OCI-LY7 (cell line): Measurements from ENCODE around the gene FUZ. TPM values are rescaled to one million over a fixed set of nuclear protein-coding genes. Genes with fewer than 3 reads are reported as not detected.

Experiments used
- BruUV-seq: library from RNA; stranded (reverse); fragments of 400-500 nt; replicated peaks from 2 replicates; lab custom pipeline; 2021; lab: Mats Ljungman, UMichigan
- CTCF ChIA-PET: fragments of 300-600 bp; sonication (Branson Sonifier 250); formaldehyde crosslinking; loops from one replicate; lab custom pipeline; 2022; ENCODE audit warnings: antibody characterized with exemption; ENCODE audit not compliant: unreplicated experiment; lab: Charles Lee
- POLR2A ChIA-PET: fragments of 300-600 bp; sonication (Branson Sonifier 250); formaldehyde crosslinking; loops from one replicate; lab custom pipeline; 2022; ENCODE audit warnings: antibody characterized with exemption; lab: Charles Lee
- DNase-seq: peaks from one replicate; pipeline ENCODE4 v3.0.0-alpha.2; 2015; ENCODE audit warnings: low spot score
- H2AFZ ChIP-seq: fragments of 200-600 bp; sonication (generic), shearing (Covaris generic); 2 replicates; pipeline ENCODE4 v1.6.1; 2014; ENCODE audit warnings: mild to moderate bottlenecking, antibody characterized with exemption, low read length, moderate library complexity
- H3K27ac ChIP-seq: fragments of 200-600 bp; sonication (generic); 2 replicates; pipeline ENCODE4 v1.5.1; 2014; ENCODE audit warnings: mixed run types, low read depth, mild to moderate bottlenecking, moderate library complexity, low read length, inconsistent platforms; ENCODE audit not compliant: poor library complexity, severe bottlenecking
- H3K36me3 ChIP-seq: fragments of 200-600 bp; sonication (generic); 2 replicates; pipeline ENCODE4 v1.6.1; 2014; ENCODE audit warnings: mild to moderate bottlenecking, antibody characterized with exemption, low read length, moderate library complexity, mixed read lengths; ENCODE audit not compliant: insufficient read depth
- H3K4me1 ChIP-seq: fragments of 200-600 bp; sonication (generic); 2 replicates; pipeline ENCODE4 v1.5.1; 2014; ENCODE audit warnings: mild to moderate bottlenecking, low read length; ENCODE audit not compliant: insufficient read depth, poor library complexity, severe bottlenecking
- H3K4me2 ChIP-seq: fragments of 200-600 bp; sonication (generic); 2 replicates; pipeline ENCODE4 v1.6.1; 2014; ENCODE audit warnings: mild to moderate bottlenecking, low read length
- H3K4me3 ChIP-seq: fragments of 200-600 bp; sonication (generic); 2 replicates; pipeline ENCODE4 v1.5.1; 2014; ENCODE audit warnings: mild to moderate bottlenecking, low read depth, low read length; ENCODE audit not compliant: poor library complexity, severe bottlenecking
- H3K79me2 ChIP-seq: fragments of 200-600 bp; sonication (generic); 2 replicates; pipeline ENCODE4 v1.6.1; 2016; ENCODE audit warnings: low read depth, mild to moderate bottlenecking, low read length, moderate library complexity, mixed read lengths; ENCODE audit not compliant: insufficient read depth
- H3K9me2 ChIP-seq: fragments of 200-600 bp; sonication (generic); 2 replicates; pipeline ENCODE4 v1.6.1; 2016; ENCODE audit warnings: mild to moderate bottlenecking, low read length, mixed read lengths; ENCODE audit not compliant: insufficient read depth
- H3K9me3 ChIP-seq: fragments of 200-600 bp; sonication (generic); 2 replicates; pipeline ENCODE4 v1.6.1; 2014; ENCODE audit warnings: mild to moderate bottlenecking, mixed run types, low read length, mixed read lengths
- H4K20me1 ChIP-seq: fragments of 200-600 bp; sonication (generic); 2 replicates; pipeline ENCODE4 v1.6.1; 2014; ENCODE audit warnings: mild to moderate bottlenecking, antibody characterized with exemption, low read length, moderate library complexity, mixed read lengths; ENCODE audit not compliant: insufficient read depth
- CTCF ChIP-seq: fragments of 200-600 bp; sonication (generic); conservative IDR thresholded peaks from 2 replicates; pipeline ENCODE4 v1.5.1; 2014; ENCODE audit warnings: mild to moderate bottlenecking, antibody characterized with exemption, low read length, moderate library complexity, mixed read lengths
- EZH2phosphoT487 ChIP-seq: fragments of 200-600 bp; sonication (generic); IDR thresholded peaks from 2 replicates; pipeline ENCODE4 v1.6.1; 2018; ENCODE audit warnings: low read depth, borderline replicate concordance, mild to moderate bottlenecking, mixed run types, antibody characterized with exemption, low read length, moderate library complexity, mixed read lengths
- intact Hi-C: fragments of 100-400 bp; cut with micrococcal nuclease; formaldehyde crosslinking; loops from one replicate; pipeline ENCODE4 v1.10.0; 2022; ENCODE audit not compliant: unreplicated experiment
- total RNA-seq, 2 experiments: library from RNA; depleted of rRNA in 1 of 2; stranded (reverse); fragments of >200 nt in 1 of 2; shearing (Covaris generic) in 1 of 2; gene quantifications; 2 replicates each; pipeline ENCODE4 v1.2.3, GENCODE V29; 2014 to 2022

The FUZ gene
- total RNA-seq, 2 experiments from 2014 or later, result 28.1 to 33.6 TPM

- Histone ChIP-seq H3K9me3 (no peaks in the 10 kb centered on the region), H3K4me2 (peak overlapping the region; percentile 98), H3K79me2 (peaks cover 33% of the 10 kb centered on the region), H3K9me2 (no peaks in the 10 kb centered on the region), H4K20me1 (no peaks in the 10 kb centered on the region), H3K4me3 (peak overlapping the region; percentile 90), H2AFZ (peak overlapping the region; percentile 70; the same call in 1 of the 2 replicates), H3K36me3 (peaks cover 36% of the 10 kb centered on the region), H3K27ac (peak overlapping the region; percentile 72), H3K4me1 (peaks cover 59% of the 10 kb centered on the region)
- CTCF ChIA-PET, result no interaction called here
- POLR2A ChIA-PET, result interaction anchor here (0.7 to 1.9 kb wide), 3 partner anchors 31 to 56 kb away, joined by 4 to 8 read pairs (median 6); partner anchors contain the start of genes PTOV1 and TSKS
- TF ChIP-seq CTCF, result no peak
- no peak for TF ChIP-seq EZH2phosphoT487
- intact Hi-C loops, result no loop called here
- peak; percentile 43 for DNase-seq
- no TSS peak for BruUV-seq
Observed at GRCh38 chr19:49818649-49819370, 5.7 kb upstream of the FUZ start.

- H3K79me2 ChIP-seq, result peaks cover 32% of the 10 kb centered on the region
- no peaks in the 10 kb centered on the region for H3K9me2 ChIP-seq
- peak within 1 kb of the TSS; percentile 70 for H2AFZ ChIP-seq
- peak; percentile 90 for DNase-seq
- POLR2A ChIA-PET, result interaction anchor here (1.9 kb wide), 1 partner anchor 32 kb away, joined by 8 read pairs; the partner anchor contains the start of gene PTOV1
- H4K20me1 ChIP-seq, result no peaks in the 10 kb centered on the region
- CTCF ChIA-PET, result no interaction called here
- H3K4me2 ChIP-seq, result peak within 1 kb of the TSS; percentile 98
- no TSS peak for BruUV-seq
- peak within 1 kb of the TSS; percentile 72 for H3K27ac ChIP-seq
- H3K4me1 ChIP-seq, result peaks cover 54% of the 10 kb centered on the region
- intact Hi-C loops, result no loop called here
- no peak for TF ChIP-seq CTCF
- TF ChIP-seq EZH2phosphoT487, result no peak
- peak within 1 kb of the TSS; percentile 90 for H3K4me3 ChIP-seq
- peaks cover 33% of the 10 kb centered on the region for H3K36me3 ChIP-seq
- no peaks in the 10 kb centered on the region for H3K9me3 ChIP-seq
Observed at GRCh38 chr19:49817964-49818648, 5.0 kb upstream of the FUZ start, which contains the start of gene MED25. MED25 (plus strand) TSS chr19:49818289; CDS start chr19:49818342, 53 bp downstream.
